Stimulated activated CD8-positive, alpha-beta memory T cell treated with anti-CD3 and anti-CD28 coated beads, Interleukin-2, amount 100 ng/mL, for 48 hours (primary cell): Measurements from ENCODE around the gene NFIA.

Experiments
- DNase-seq, 2 donors: peaks; one replicate each; pipeline ENCODE4 v3.0.0-alpha.2; 2020; ENCODE audit warnings: low read depth in 2 of 2

Gene NFIA

DNA sequence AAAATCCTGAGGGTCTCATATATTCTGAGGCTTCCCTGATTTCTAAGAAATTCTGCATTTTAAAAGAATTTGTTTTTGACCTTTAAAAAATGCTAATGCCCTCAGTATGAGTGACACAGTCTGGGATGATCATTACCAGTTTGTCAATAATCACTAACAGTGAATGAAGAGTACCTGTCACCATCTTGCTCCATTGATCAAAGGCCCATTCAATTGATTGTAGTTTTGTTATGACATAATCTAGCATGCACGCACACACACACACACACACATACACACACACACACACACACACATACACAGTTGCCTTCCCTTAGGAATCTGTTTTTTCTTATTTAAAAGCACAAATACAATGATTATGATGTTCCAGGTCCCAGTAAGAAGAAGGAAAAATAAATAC is 250.4 kb downstream of the NFIA start:
- no peak for DNase-seq

- no peak for DNase-seq
These were observed 252.6 kb downstream of the NFIA start for GRCh38 chr1:61334718-61335589.

GRCh38 chr1:61337037-61337436 is 254.7 kb downstream of the NFIA start:
- no peak for DNase-seq

GRCh38 chr1:61337441-61337951 is 255.1 kb downstream of the NFIA start:
- DNase-seq, result no peak

- no peak for DNase-seq
These were observed 255.9 kb downstream of the NFIA start for GRCh38 chr1:61337981-61338848.

DNA sequence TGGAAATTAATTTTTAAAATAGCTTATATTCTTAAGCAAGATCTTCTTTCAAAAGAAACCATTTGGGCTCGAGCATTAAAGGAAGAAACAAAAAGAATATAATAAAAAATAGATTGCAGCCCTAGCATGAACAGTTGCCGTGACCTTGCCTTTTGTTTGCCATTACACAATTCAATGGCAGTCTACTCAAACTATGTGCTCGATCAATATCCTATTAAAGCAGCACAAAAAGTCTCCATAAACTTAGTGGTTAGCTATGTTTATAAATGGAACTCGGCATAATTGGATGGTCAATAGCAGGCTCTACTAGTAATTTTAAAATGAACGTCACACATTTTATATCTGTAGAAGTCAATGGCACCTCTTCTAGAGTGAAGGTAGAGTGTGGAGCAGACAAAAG is 256.5 kb downstream of the NFIA start:
- DNase-seq, result no peak

DNA sequence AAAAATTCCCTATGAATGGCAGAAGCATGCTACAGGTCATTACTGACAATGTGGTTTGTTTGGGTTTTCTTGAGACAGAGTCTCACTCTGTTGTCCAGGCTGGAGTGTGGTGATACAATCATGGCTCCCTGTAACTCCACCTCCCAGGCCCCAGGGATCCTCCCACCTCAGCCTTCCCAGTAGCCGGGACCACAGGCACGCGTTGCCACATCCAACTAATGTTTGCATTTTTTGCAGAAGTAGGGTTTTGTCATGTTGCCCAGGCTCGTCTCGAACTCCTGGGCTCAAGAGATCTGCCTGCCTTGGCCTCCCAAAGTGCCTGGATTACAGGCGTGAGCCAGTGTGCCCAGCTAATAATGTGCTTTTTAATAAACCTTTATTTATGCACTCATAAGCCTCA is 259.1 kb downstream of the NFIA start:
- DNase-seq, result no peak

DNA sequence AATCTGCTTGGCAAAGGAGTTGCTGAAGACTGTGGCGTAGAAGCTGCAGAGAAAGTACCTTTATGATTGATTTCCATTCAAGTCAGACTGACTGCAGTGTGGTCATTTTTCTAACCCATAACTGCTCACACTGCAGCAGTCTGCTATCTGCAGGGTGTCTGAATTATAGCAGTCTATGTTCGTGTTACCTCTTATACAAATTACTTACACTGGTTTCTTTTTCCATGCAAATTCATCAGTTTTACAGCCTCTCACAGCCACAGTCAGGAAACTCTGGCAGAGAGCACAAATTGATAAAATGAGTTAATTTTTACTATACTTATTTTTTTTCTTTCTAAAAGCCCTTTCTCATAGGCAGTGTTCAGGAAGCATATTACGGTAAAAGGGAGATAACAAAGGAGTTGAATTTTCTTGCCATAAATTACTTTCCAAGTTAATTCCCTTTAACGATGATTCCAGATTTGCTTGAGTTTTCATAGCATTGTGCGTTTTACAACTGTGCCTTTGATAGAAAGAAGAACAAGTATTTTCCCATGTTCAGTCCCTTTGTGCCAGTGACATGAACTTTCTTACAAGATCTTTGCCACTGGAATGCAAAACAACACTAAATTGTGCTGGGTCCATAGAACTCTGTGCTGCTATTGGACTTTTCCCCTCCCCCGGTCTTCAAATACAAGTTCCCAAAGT is 261.5 kb downstream of the NFIA start:
- no peak for DNase-seq

DNA sequence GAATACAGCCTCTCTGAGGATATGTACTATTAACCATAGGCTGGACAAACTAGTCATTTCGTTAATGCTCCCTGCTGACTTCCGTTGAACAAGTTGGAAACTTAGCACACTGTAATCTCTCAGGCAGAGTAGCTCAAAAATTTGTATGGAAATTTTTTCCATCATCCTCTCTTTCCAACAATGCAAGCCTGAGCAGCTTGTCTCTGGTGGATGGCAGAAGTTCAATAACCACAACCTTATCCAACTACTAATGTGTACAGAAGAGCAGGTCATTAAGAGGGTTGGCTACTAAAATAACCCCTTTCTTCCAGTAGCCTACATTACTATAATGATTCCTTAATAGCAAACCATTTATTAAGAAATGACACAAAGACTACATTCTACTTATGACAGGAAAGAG is 262.3 kb downstream of the NFIA start:
- no peak for DNase-seq

DNA sequence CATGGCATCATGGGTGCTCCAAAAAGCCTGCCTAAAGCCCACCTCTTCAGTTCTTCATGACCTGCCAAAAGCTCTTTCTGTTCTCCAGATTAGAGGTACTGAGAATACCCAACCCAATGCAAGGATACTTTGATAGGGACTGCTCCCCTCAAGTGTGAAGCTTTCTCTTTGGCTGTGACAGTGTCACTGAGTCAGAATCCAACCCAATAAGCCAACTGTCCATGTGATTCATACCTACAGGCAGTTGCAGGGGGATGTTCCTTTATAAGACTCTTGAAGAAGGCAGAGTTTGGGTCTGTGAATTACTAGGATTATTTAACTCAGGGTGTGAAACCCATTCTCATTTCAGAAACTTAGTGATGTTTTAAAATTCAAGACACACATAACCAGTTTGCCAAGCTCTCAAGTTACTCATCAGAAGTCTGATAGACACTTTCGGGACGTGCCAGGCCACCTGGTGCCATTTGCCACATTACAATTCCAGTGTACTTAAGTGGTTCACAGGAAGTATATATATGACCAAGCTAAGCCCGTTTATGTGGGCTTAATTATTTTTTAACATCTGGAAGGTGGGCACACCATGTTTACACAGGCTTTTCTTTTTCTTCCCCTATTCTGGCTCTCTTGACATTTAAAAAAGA is 265.8 kb downstream of the NFIA start:
- DNase-seq, result no peak

DNA sequence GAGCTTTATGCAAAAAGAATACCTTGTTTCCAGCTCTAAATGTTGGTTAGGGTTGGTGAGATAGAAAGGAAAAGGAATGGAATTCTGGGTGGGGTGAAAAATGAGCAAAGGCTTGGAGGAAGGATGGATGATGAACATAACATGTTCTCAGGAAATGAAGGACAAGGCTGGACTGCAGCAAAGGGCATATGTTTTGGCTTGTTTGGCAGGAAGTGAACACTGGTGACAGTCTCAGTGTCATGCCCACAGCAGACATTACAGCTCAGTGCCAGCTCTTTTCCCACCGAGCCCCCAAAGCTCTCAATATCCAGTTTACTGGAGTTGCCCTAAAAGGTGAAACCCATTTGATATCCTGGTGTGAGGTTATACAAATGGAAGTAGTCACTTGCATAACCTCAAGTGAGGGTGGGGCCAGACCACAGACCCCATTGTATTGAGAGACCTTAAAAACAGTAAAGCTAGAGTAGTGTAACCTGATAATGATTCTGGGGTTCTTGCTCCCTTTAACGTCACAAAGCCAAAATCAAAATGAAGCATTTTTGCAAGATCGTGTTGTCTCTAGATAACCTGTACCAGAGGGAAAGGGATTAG is 270.6 kb downstream of the NFIA start:
- DNase-seq, result no peak

GRCh38 chr1:61353797-61354406 is 271.5 kb downstream of the NFIA start:
- DNase-seq, result no peak

DNA sequence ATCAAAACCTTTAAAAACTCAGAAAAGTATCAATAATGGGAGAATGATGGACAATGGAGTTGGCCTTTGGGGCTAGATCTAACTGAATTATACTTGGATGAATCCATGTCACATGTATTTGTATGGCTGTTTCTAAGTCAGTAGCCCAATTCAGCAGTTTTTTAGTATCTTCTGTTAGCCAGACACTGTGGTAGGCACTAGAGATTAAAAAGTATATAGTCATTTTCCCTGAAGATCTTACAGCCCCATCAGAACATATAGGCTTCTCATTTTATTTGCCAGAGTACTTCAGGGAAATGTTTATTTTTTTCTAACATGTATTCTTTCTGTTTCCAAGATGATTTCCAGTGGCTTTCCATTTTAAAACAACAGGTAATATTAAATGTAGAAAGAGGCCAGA is 273.7 kb downstream of the NFIA start:
- DNase-seq, result no peak

DNA sequence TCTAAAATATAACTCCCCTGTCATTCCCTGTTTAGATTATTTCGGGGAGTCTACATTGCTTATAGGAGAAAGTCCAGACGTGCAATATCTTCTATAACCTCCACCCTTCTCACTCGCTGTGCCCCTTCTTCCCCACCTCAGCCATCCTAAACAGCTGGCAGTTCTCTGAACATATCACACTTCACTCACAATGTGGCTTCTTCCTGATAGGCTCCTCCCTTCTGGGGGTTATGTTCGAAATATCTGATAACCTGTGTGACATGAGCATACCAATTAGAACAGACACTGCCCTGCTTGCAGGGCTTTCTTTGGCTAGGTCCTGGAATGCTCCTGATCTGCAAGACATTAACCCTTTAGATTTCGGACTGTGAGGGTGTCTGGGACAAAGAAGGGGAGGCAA is 274.6 kb downstream of the NFIA start:
- DNase-seq, result no peak

DNA sequence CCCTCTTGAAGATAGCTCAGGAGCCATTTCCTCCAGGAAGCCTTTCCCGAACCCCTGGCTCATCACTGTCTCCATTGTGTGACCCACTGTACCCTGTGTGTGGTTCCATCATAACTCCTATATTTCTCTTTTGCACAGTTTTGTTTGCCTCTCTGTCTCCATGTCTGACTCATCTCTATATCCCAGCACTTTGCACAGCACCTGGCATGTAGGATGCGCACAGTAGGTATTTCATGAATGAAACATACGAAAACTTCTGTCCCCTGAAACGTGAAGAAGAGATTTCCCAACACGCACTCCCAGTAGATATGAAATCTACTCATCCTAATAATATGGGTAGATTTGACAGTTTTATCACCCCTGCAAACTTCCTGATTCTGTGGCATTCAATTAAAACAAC is 275.2 kb downstream of the NFIA start:
- no peak for DNase-seq

- DNase-seq, result no peak
These were observed 276.6 kb downstream of the NFIA start for GRCh38 chr1:61358770-61359455.

- no peak for DNase-seq
These were observed 279.6 kb downstream of the NFIA start for GRCh38 chr1:61361931-61362330.

- no peak for DNase-seq
These were observed 280.0 kb downstream of the NFIA start for GRCh38 chr1:61362351-61362750.

GRCh38 chr1:61368366-61368765 is 286.0 kb downstream of the NFIA start:
- DNase-seq, result no peak

- no peak for DNase-seq
These were observed 286.5 kb downstream of the NFIA start for GRCh38 chr1:61368876-61369275.
